H9 (cell line): ENCODE measurements around the gene RGS2. TPM values are rescaled to one million over a fixed set of nuclear protein-coding genes. Genes with fewer than 3 reads are reported as not detected.
A peak's percentile ranks its signal among the peaks of the same experiment; 100 is the strongest.

Source experiments
- DNase-seq: peaks from one replicate; pipeline ENCODE4 v3.0.0-alpha.2; 2017
- H2AFZ ChIP-seq: one replicate; pipeline ENCODE4 v1.6.1; 2013; ENCODE audit warnings: mild to moderate bottlenecking, low read length, control low read depth, moderate library complexity
- H2AK5ac ChIP-seq: 2 replicates; pipeline ENCODE4 v1.6.1; 2013; ENCODE audit warnings: low read length, control low read depth, mixed read lengths; ENCODE audit not compliant: insufficient read length
- H2BK120ac ChIP-seq: one replicate; pipeline ENCODE4 v1.6.1; 2013; ENCODE audit warnings: low read depth, mild to moderate bottlenecking, low read length, control low read depth, inconsistent platforms; ENCODE audit not compliant: poor library complexity, severe bottlenecking
- H2BK12ac ChIP-seq: 2 replicates; pipeline ENCODE4 v1.6.1; 2013; ENCODE audit warnings: low read length, control low read depth, mixed read lengths, low read depth; ENCODE audit not compliant: insufficient read length
- H2BK15ac ChIP-seq: 2 replicates; pipeline ENCODE4 v1.6.1; 2013; ENCODE audit warnings: low read depth, low read length, control low read depth
- H2BK20ac ChIP-seq: one replicate; pipeline ENCODE4 v1.6.1; 2013; ENCODE audit warnings: low read depth, mild to moderate bottlenecking, low read length, control low read depth, inconsistent platforms; ENCODE audit not compliant: poor library complexity, severe bottlenecking
- H2BK5ac ChIP-seq: 2 replicates; pipeline ENCODE4 v1.6.1; 2013; ENCODE audit warnings: low read length, control low read depth, mixed read lengths; ENCODE audit not compliant: insufficient read length
- H3K14ac ChIP-seq: 2 replicates; pipeline ENCODE4 v1.6.1; 2013; ENCODE audit warnings: low read length, control low read depth; ENCODE audit not compliant: insufficient read depth
- H3K18ac ChIP-seq: 2 replicates; pipeline ENCODE4 v1.6.1; 2013; ENCODE audit warnings: low read depth, mild to moderate bottlenecking, mixed read lengths, low read length, control low read depth; ENCODE audit not compliant: insufficient read length
- H3K23ac ChIP-seq: 2 replicates; pipeline ENCODE4 v1.6.1; 2013; ENCODE audit warnings: low read length, control low read depth, mixed read lengths, low read depth; ENCODE audit not compliant: insufficient read length
- H3K23me2 ChIP-seq: 2 replicates; pipeline ENCODE4 v1.6.1; 2013; ENCODE audit warnings: low read depth, mild to moderate bottlenecking, mixed read lengths, low read length, control low read depth; ENCODE audit not compliant: insufficient read length, poor library complexity, severe bottlenecking
- H3K27ac ChIP-seq: 2 replicates; pipeline ENCODE4 v1.5.1; 2013; ENCODE audit warnings: low read length, control low read depth, mixed read lengths, low read depth; ENCODE audit not compliant: insufficient read length
- H3K27me3 ChIP-seq: 2 replicates; pipeline ENCODE4 v1.6.1; 2013; ENCODE audit warnings: low read length, control low read depth, inconsistent platforms; ENCODE audit not compliant: insufficient read depth
- H3K4ac ChIP-seq: 2 replicates; pipeline ENCODE4 v1.6.1; 2013; ENCODE audit warnings: low read depth, mild to moderate bottlenecking, control low read depth, inconsistent platforms, low read length, moderate library complexity
- H3K4me1 ChIP-seq: 2 replicates; pipeline ENCODE4 v1.6.1; 2013; ENCODE audit warnings: low read length, control low read depth, inconsistent platforms; ENCODE audit not compliant: insufficient read depth
- H3K4me2 ChIP-seq: 2 replicates; pipeline ENCODE4 v1.6.1; 2013; ENCODE audit warnings: low read length, control low read depth, mixed read lengths; ENCODE audit not compliant: insufficient read length, insufficient read depth
- H3K56ac ChIP-seq: 2 replicates; pipeline ENCODE4 v1.6.1; 2013; ENCODE audit warnings: low read depth, mild to moderate bottlenecking, mixed read lengths, low read length, control low read depth; ENCODE audit not compliant: insufficient read length
- H3K79me1 ChIP-seq: 2 replicates; pipeline ENCODE4 v1.6.1; 2013; ENCODE audit warnings: low read depth, mild to moderate bottlenecking, moderate library complexity, low read length, control low read depth, inconsistent platforms; ENCODE audit not compliant: insufficient read depth, poor library complexity, severe bottlenecking
- H3K79me2 ChIP-seq: 2 replicates; pipeline ENCODE4 v1.6.1; 2013; ENCODE audit warnings: low read length, control low read depth, inconsistent platforms; ENCODE audit not compliant: insufficient read depth
- H3K9ac ChIP-seq: 2 replicates; pipeline ENCODE4 v1.6.1; 2013; ENCODE audit warnings: low read length, control low read depth, mixed read lengths; ENCODE audit not compliant: insufficient read length; ENCODE audit errors: extremely low read depth
- H3K9me3 ChIP-seq: one replicate; pipeline ENCODE4 v1.6.1; 2013; ENCODE audit warnings: low read depth, low read length, inconsistent platforms; ENCODE audit not compliant: control insufficient read depth
- H3T11ph ChIP-seq: one replicate; pipeline ENCODE4 v1.6.1; 2013; ENCODE audit warnings: mild to moderate bottlenecking, low read length, control low read depth, inconsistent platforms
- H4K20me1 ChIP-seq: one replicate; pipeline ENCODE4 v1.6.1; 2013; ENCODE audit not compliant: control insufficient read depth, insufficient read length, insufficient read depth
- H4K5ac ChIP-seq: 2 replicates; pipeline ENCODE4 v1.6.1; 2013; ENCODE audit warnings: low read depth, mild to moderate bottlenecking, mixed read lengths, low read length, control low read depth; ENCODE audit not compliant: insufficient read length
- H4K8ac ChIP-seq: replicated peaks from 2 replicates; pipeline ENCODE4 v1.6.1; 2013; ENCODE audit warnings: low read length, control low read depth, mixed read lengths, low read depth; ENCODE audit not compliant: insufficient read length
- H4K91ac ChIP-seq: 2 replicates; pipeline ENCODE4 v1.6.1; 2013; ENCODE audit warnings: low read depth, mild to moderate bottlenecking, moderate library complexity, mixed read lengths, low read length, control low read depth; ENCODE audit not compliant: insufficient read length
- H3K27ac Mint-ChIP-seq, 3 experiments: 2 replicates in 2 of 3; 3 replicates in 1 of 3; pipeline ENCODE4 v1.8.0; 2020 to 2021; ENCODE audit warnings: mixed read lengths in 3 of 3, mild to moderate bottlenecking in 1 of 3, moderate library complexity in 1 of 3
- H3K27me3 Mint-ChIP-seq: 2 replicates; pipeline ENCODE4 v1.8.0; 2021; ENCODE audit warnings: low read depth, mild to moderate bottlenecking, moderate library complexity, mixed read lengths
- H3K36me3 Mint-ChIP-seq, 3 experiments: 2 replicates in 2 of 3; 3 replicates in 1 of 3; pipeline ENCODE4 v1.8.0; 2020 to 2021; ENCODE audit warnings: low read depth in 3 of 3, mixed read lengths in 3 of 3; ENCODE audit not compliant: insufficient read depth in 1 of 3
- H3K4me1 Mint-ChIP-seq, 2 experiments: 2 replicates each; pipeline ENCODE4 v1.8.0; 2020; ENCODE audit warnings: mixed read lengths in 2 of 2
- H3K4me3 Mint-ChIP-seq, 2 experiments: 2 replicates in 1 of 2; 3 replicates in 1 of 2; pipeline ENCODE4 v1.8.0; 2020 to 2021; ENCODE audit warnings: mild to moderate bottlenecking in 2 of 2, mixed read lengths in 2 of 2, moderate library complexity in 1 of 2
- H3K9me3 Mint-ChIP-seq, 2 experiments: 2 replicates in 1 of 2; 3 replicates in 1 of 2; pipeline ENCODE4 v1.8.0; 2020; ENCODE audit warnings: mild to moderate bottlenecking in 2 of 2, mixed read lengths in 2 of 2, moderate library complexity in 1 of 2
- WGBS: extraction: QIAGEN DNeasy Blood & Tissue Kit; methylation state at CpG from one replicate; pipeline ENCODE4 v1.1.7; 2013; ENCODE audit warnings: missing lambda C conversion rate, low lambda C conversion rate, mixed read lengths; ENCODE audit not compliant: insufficient read length; ENCODE audit errors: extremely low coverage; 5-methylcytosine and 5-hydroxymethylcytosine counted together
- total RNA-seq: library from RNA; stranded (reverse); gene quantifications from 2 replicates; pipeline ENCODE4 v1.2.1, GENCODE V29; 2021
- TF ChIP-seq, protein P1 (sequence below): fragments of 200-600 bp; sonication (generic); conservative IDR thresholded peaks from 3 replicates; pipeline ENCODE4 v1.8.0; 2021; ENCODE audit warnings: antibody characterized with exemption, mild to moderate bottlenecking

Gene RGS2
- total RNA-seq, 1 experiment from 2014 or later, result 13.9 TPM

DNA sequence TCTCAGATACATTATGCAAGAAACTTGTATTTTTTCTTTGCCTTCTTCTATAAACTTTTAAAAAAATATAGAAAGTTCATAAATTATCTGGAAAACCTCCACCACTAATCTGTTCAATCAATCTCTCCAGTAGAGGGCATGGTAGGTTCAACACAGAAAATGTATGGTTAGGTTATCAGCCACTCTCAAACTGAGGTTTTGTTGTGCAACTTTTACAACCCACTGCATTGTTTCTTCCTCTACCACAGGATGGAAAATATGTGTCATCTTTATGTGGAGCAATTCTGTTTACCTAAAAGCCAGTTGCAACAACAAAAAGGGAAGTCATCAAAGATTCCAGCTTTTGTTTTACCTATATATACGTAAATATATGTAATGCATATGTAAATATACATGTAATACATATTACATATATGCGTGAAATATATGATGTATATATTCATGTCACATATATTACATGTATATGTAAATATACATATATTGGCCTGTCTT is 3.0 kb upstream of the RGS2 start:
- no peak overlapping the region for H2AFZ ChIP-seq
- H2BK120ac ChIP-seq, result no peak overlapping the region
- no peaks in the 10 kb centered on the region for H3K79me1 ChIP-seq
- no peak overlapping the region for H3K27ac Mint-ChIP-seq
- H3K9me3 ChIP-seq, result no peaks in the 10 kb centered on the region
- WGBS, result no CpG with 5 or more reads among the region's 2 CpGs
- no peak overlapping the region for H4K91ac ChIP-seq
- no peak overlapping the region for H3K14ac ChIP-seq
- H3K79me2 ChIP-seq, result no peaks in the 10 kb centered on the region
- no peak overlapping the region for H4K5ac ChIP-seq
- H3K9me3 Mint-ChIP-seq, result no peaks in the 10 kb centered on the region
- TF ChIP-seq, protein P1, sequence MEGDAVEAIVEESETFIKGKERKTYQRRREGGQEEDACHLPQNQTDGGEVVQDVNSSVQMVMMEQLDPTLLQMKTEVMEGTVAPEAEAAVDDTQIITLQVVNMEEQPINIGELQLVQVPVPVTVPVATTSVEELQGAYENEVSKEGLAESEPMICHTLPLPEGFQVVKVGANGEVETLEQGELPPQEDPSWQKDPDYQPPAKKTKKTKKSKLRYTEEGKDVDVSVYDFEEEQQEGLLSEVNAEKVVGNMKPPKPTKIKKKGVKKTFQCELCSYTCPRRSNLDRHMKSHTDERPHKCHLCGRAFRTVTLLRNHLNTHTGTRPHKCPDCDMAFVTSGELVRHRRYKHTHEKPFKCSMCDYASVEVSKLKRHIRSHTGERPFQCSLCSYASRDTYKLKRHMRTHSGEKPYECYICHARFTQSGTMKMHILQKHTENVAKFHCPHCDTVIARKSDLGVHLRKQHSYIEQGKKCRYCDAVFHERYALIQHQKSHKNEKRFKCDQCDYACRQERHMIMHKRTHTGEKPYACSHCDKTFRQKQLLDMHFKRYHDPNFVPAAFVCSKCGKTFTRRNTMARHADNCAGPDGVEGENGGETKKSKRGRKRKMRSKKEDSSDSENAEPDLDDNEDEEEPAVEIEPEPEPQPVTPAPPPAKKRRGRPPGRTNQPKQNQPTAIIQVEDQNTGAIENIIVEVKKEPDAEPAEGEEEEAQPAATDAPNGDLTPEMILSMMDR, result peak; percentile 76
- DNase-seq, result no peak
- H3K4me2 ChIP-seq, result no peak overlapping the region
- peaks cover 15% of the 10 kb centered on the region for H3K27me3 Mint-ChIP-seq
- H4K20me1 ChIP-seq, result no peaks in the 10 kb centered on the region
- no peak overlapping the region for H2BK5ac ChIP-seq
- no peak overlapping the region for H3K56ac ChIP-seq
- H3K18ac ChIP-seq, result no peak overlapping the region
- no peak overlapping the region for H2AK5ac ChIP-seq
- no peak overlapping the region for H3K23ac ChIP-seq
- H2BK12ac ChIP-seq, result no peak overlapping the region
- no peak overlapping the region for H2BK15ac ChIP-seq
- H3K4me1 ChIP-seq, result no peaks in the 10 kb centered on the region
- H4K8ac ChIP-seq, result no peak overlapping the region
- H3K9ac ChIP-seq, result no peak overlapping the region
- no peak overlapping the region for H3K4me3 Mint-ChIP-seq
- H3K4me1 Mint-ChIP-seq, result peaks cover 21 to 27% of the 10 kb centered on the region in 2 experiments
- H3K23me2 ChIP-seq, result peaks cover 12% of the 10 kb centered on the region
- H3K27me3 ChIP-seq, result no peaks in the 10 kb centered on the region
- no peak overlapping the region for H2BK20ac ChIP-seq
- H3T11ph ChIP-seq, result no peak overlapping the region
- H3K36me3 Mint-ChIP-seq, result peaks cover 0 to 2% (median 1%) of the 10 kb centered on the region in 3 experiments; a peak in 4 of 7 replicates
- H3K27ac ChIP-seq, result no peak overlapping the region
- H3K4ac ChIP-seq, result no peak overlapping the region
